NCI-H748 treated with DMSO at 0.1 percent for 48 hours (cell line): ENCODE data around the gene LCP2.

Experiments
- DNase-seq: peaks from one replicate; lab custom pipeline; 2025; lab: John Stamatoyannopoulos, UW

Gene LCP2

DNA sequence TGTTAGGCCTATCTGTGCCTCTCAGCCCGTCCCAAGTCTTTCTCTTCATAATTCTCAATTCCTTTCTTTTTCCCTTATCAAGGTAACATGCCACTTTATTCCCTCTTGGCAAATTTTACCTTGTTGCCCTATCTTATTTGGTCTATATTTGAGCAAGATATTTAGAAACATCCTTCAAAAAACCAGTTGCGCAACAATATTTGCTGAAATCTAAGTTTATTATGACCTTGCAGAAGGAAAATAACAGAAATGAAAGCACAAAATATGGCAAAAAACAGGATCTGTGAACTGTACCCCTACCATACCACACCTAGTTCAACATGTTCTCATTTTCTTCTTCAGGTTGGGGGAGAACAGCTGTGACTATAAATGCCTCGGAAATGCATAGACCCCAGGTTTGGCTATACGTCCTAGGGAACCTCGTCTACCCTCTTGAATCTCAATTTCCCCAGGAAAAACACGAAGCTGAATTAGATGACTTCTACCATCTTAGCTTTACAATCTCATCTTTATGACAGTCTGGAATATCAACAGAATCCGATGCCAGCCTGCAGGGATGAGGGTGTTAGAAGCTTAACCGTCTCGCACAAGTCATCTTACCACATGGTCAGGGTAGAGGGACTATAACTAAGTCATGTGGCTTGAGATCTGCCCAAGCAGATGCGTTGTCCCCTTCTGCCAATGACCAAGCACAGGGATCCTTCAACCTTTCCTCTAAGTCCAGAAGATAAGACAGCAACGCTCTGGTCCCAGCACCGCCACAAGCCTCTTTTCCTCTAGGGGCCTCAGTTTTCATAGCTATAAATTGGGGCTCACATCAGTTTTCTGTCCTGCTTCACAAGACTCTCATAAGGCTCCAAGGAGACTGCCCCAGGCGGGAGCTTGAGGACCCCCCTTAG, 1.3 kb downstream of the LCP2 start:
- no peak for DNase-seq

DNA sequence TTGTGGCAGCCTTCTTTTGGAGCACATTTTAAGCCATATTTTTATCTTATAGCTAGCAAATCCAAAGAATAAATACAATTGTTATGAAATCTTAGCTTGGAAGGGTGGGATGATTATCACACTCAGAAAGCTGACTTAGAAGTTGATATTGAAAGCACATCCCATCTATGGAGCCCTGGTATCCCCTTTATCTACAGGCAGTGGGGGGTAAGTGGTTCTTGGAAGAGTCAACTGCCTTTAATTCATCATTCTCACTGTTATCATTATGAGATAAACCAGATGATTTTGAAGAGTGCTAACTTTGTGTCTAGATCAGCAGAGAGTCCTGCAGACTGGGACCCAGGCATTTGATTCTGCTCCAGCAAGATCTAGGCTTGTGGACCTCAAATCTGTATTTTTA, 3.0 kb downstream of the LCP2 start:
- DNase-seq = no peak

DNA sequence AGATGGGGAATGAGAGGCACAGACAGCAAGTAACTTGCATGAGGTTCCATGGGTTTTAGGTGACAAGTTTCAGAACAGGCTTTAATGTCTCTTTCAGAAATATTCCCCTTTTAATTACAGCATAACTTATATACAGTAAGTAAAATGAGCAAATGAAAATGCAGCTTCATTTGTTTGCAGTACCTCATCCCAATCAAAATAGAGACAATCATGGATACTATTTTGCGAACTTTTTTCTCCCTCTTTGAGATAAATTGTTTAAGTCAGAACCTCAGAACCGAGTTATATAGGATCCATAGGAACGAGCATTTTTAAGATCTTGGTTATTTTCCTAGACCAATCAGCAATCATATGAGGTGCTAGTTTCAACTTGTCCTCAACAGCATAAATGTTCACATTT, 3.5 kb downstream of the LCP2 start:
- DNase-seq = no peak

DNA sequence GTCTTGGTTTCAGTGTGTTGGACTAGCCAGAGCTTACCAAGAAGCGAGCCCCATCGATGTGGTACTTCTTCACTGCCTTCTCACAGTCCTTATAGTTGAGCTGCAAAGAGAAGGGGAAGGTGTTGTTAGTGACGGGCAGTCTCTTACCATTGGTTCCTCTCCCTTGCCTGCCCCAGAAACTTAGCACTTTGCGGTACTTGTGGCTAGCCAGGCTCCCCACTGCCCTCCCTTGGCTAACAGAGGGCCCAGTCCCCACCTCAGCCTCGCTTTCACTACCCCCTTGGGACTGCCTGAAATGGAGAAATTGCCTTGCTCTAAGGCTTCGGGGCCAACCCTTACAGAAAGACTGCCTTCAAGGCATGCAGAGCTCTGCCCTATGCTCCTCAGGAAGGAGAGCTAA, 4.3 kb downstream of the LCP2 start:
- DNase-seq = no peak

DNA sequence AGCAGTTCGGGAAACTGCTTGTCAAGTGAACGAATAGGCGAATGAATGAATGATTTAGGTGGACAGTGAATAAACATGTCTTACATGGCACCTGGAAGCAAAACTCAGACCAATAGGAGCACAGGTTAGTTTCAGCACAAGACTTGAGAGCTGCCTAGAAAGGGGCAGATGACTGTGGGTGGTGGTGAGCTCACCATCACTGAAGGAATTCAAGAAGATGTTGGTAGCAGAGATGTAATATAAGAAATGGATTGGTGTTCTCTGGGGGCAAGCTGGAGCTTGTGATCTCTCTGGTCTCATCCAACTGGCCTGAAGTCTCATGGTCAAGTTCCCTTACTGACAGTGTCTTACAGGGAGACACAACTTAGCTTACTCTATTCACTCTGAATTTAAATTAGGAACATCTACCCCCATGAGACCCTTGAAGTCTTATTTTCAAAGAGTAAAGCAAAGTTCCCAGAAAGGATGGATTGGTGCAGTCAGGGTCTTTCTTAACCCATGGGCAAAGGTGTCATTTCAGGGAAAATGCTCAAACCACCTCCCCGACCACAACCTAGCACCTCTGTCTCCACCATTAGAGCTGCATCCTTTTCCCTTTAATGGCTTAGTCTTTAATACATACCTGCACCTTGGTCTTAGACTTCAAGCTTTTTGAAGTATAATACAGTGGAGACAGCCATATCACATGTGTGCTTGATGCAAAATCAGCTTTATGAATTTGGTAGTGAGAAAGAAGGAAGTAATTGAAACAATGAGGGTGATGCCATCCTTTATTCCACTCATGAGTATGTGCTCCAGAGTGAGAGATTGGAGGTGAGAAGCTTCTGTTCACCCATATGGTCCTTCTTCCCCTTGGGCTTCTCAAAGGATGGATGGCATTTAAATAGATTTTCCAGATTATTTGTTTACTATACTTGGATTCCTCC, 5.1 kb downstream of the LCP2 start:
- no peak for DNase-seq

DNA sequence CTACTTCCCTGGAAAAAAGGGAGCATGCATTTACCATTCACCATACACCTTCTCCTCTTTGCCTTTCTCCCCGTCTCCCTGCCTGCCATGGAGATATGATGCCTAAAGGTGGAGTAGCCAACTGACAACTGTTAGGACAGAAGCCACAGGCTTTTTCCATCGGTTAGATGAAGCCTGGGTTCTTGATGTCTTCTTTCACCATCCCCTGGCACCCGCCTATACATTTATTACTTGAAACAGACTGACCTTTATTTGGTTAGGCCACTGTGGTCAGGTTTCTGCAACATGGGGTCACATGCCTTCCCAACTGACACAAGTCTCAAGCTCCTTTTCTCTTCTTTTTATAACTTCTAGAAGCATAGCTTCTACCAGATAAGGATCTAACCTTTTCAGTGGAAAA, 7.1 kb downstream of the LCP2 start:
- no peak for DNase-seq

DNA sequence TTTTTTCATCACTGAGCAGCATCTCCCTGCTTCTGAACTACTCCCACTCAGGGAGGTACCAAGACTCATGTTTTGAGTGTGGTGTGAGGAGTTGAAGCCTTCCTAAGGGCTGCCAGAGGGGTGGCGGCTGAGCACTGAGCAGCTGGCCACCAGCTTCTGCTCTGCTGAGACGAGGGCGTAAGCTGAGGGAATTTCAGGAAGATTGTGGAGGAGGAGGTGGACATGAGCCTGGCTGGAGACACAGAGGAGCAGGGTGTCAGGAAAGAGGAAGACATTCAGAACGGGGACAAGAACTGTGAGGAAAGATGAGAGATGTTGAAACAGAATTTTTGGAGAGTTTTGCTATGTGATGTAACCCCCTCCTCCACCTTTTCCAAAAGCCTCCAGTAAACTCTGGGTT, 7.8 kb downstream of the LCP2 start:
- DNase-seq = no peak

DNA sequence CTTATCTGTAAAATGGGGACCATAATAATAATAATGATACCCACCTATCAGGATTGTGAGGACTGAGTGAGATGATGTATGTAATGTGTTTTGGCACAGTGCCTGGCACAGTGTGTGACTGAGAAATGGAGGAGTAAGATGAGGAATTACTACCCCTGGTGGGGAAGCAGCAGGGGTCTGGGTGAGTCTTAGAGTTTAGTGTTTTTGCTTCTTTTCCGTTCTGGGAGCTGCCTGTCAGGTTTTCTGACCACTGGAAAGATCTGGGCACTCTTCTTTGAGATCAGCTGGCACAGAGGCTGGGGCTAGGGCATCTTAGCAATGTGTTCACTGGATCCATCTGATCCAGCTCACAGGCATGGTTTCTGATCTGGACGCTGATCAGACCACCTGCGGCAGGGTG, 8.5 kb downstream of the LCP2 start:
- no peak for DNase-seq

DNA sequence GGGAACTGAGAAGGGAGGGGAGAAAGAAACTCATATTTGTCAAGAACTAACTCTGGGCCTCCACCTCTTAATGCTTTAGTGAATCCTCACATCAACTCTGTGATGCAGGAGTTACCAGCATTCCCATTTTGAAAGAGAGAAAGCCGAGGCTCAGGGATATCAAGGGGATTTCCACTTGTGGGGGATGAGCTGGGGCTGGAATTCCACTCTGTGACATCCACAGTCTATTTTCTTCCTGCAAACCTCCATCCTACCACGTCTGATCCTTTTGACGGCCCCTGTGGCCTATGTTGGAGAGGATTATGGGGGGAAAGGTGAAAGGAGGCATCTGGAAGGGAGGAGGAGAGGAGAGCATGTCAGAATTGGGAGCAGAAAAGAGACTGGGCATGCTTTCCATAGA, 9.0 kb downstream of the LCP2 start:
- DNase-seq = no peak

DNA sequence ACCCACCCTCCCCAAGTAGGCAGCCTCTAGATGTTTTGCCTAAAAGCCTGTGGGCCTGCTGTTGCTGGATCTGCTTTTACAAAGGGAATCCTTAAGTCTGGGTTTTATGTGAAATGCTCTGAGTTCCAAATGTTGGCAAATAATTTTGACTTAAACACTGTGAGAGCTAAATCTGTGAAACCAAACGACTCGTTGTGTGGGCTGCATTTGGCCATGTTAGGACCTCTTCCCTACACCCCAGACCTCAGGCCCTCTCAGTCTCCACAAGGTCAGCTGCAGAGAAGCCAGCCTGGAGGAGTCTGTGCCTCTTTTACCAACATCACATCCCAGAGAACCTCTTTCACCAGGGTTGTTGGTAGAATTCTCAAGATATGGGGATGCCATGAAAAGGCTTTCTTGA, 9.4 kb downstream of the LCP2 start:
- no peak for DNase-seq

DNA sequence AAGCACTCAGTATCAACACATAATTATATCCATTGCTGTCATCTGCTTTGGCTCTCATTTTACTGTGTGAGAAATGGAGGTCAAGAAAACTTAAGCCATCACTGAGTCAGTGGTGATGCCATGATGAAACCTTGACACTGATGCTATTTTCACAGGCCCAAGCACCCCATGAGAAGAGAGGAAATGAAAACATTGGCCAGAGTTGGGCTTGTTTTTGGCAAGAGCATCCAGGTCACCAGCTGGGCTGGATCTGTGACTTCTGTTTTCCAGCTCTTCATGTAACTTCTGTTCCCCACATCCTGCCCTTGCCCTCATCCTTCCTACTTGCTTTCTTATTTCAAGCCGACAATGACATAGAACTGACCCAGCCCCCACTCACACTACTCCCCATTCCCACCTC, 10.0 kb downstream of the LCP2 start:
- DNase-seq = no peak

DNA sequence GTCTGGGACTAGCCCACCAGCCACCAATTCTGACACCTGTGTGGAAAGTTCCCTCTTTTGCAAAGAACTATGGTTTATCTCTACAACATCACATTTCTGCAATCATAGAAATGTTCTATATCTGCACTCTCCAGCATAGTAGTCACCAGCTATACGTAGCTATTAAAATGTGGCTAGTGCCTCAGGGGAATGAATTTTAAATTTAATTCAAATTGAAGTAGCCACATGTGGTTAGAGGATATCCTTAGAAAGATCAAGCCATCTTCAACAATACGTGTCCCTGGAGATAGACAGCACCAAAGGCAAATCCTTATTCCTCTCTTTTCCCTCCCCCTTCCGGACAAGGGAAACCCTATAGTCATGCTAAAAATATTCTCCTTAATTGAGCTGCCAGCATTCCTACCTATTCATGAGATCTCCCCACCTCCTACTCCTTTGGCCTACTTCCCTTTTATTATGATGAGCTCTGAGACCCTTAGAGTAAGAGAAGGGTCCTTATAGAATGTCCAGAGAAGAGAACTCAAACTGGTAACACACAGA, 11.1 kb downstream of the LCP2 start:
- DNase-seq = no peak

DNA sequence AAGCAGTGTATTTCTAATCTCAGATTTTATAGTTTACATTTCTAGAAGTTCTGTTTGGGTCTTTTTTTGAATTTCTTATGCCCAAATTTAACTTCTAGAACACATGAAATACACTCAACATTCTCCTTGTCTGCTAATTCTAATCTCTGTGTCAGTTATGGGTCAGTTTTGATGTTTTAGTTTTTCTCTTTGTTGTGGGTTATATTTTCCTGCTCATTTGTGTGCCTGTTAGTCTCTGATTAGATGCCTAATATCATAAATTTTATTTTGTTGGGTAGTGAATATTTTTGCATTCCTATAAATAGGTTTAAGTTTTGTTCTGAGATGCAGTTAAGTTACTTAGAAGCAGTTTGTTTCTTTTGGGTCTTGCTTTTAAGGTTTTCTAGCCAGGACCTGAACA, 12.4 kb downstream of the LCP2 start:
- DNase-seq = no peak

DNA sequence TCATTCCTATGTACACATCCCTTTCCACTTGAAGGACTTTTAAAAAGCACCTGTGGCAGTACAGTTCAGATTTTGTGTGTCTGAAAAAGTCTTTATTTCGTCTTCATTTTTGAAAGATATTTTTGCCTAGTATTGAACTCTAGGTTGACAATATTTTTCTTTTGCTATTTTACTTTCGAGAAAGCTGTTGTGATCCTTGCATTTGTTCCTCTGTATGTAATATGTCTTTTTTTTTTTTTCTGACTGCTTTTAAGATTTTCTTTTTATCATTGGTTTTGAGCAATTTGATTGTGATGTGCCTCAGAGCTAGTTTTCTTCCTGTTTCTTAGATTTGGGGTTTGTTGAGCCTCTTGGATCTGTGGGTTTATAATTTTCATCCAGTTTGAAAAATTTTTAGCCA, 13.3 kb downstream of the LCP2 start:
- no peak for DNase-seq

DNA sequence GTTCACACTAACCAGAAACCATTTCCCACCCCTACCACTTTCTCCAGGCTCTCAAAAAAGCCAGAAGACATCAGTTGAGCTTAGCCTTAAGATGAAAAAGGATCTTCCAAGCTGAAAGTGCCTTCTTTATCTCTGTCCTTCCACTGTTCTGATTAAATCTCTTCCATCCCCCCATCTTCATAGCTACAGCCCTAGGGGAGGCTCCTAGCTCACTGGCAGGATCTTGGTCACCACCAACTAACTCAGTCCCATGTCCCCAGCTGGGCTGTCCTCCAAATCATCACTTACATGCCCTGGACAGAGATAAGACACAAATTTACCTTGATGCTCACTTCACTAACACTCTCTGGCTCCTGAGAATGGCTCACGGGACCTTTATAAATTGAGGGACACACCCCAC, 14.3 kb downstream of the LCP2 start:
- no peak for DNase-seq

DNA sequence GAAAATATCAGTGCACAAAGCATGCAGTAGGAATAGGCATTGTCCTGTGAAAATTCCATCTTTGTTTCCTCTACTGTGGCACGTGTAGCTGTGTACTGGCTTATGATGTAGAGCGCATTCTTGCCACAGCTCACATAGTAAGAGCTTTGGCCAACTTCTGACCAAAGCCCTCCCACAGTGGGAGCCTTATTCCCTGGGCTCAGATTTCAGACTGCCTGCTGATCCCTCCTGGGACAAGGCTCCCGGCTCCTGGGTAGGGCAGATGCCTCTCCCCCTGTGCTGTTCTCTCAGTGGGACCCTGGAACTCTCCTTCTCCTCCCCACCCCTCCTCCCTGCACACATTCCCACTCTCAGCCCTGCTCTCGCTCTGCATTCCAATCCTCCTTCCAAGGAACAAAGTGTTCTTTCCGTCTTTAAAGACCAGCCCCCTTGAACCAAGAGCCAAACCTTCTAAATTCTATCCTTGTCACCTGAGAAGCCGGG, 17.5 kb downstream of the LCP2 start:
- no peak for DNase-seq

DNA sequence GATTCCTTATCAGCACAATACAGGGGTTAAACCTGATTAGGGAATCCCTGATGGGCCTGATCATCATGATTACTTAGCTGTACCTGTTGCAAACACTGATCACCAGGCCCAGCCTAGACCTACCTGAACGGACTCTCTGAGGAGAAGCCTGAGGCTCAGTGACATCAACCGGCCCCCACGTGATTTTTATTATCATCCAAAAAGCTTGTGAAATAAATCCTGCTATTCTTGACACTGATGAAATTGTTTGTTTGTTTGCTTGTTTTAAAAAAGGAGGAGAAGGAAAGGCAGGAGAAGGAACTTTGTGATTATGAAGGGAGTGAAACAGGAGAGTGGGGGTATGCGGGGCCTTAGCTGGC, 18.1 kb downstream of the LCP2 start:
- no peak for DNase-seq

DNA sequence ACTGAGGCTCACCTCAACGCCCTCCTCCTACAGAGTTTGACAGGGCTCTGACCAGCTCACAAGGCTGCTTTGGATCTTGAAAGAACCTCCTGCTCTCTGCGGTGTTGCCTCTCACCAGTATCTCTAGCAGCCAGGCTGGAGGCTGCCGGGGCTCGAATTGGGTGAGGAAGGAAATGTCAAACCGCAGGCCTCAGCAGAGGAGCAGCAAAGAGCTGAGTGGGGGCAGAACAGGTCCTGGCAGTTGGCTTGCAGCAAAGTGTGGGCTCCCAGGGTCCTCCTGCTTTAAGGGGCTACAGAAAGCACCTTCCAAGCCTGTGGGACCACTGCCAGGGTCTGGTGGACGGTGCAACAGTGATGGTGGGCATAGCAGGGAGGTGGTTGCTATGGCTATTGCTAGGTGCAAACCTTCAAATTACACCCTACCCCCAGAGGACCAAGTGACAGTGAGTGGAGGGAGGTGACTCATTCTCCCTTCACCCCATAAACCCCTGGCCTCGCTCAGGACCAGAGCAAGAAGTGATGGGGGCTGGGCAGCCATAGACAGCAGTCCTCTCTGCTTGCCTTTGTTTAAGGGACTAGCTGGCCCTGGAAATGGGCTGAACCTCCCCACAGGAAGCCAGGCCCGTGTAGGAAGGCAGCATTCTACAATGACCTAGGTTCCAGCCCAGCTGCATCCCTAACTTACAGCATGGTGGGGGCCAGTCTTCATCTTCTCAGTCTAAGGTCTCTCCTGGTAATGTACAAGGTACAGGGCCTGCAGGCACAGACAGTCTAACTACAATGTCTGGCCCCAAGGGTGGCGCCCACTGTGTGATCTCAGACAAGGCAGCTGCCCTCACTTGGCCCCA, 18.7 kb downstream of the LCP2 start:
- no peak for DNase-seq

DNA sequence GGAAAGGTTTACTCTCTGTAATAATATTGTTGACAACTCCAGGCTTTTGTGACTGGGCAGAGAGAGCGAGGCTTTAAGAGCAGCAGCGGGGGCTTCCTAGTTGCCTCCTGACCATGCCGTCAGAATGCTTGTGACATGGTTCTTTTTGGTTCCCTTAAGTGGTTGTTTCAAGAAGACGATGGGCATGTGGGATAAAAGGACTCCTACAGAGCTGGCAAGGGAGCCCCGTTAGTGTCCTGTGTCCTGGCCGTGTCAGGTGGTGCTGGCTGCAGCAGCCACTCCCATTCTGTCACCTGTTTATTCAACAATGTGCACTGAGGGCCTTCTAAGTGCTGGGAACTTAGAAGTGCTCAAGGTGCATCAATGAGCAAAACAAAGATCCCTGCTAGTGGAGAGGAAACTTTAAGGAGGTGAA, 19.7 kb downstream of the LCP2 start:
- DNase-seq = no peak

DNA sequence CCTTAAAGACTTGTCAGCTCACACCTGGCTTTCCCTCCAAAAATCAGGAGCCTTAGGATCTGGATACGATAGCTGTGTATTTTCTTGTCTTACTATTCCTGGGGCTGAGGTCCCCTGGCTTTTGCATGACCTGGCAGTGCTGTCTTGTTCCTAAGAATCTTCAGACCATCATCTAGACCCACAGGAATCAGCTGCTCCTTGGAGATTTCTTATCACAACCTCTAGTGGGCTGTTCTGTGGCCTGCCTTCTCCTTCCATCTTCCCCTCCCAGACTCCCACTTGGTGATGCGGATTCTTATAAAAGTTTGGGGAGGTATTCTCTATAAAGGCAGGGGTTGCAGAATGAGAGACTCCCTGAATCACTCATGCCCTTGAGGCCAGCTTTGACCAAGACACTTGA, 21.4 kb downstream of the LCP2 start:
- no peak for DNase-seq

DNA sequence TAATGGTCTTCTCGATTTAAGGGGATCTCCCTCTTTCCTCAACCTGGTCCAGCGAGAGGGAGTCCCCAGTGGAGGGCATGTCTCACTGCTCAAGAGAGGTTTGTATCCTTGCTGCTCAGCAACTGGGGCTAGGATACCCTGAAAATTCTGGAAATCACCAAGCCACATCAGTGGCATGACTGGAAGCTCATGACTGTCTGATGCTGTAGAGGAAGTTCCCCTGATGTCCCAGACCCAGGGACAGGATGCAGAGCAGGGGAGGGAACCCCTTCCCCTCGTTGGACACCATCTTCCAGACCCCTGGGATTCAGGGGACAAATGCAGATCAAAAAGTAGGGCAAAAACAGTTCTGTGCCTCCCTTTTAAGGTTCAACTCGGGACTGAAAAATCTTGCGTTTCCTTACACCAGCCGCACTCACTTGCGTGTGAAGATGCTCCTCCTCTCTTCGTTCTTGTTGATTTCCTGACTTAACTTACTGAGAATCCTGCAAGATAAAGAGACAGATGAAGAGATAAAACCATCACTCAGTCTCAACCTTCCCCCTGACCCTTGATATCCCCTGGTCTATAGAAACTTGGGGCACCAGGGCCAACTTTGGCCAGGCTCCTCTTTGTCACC, 22.1 kb downstream of the LCP2 start:
- no peak for DNase-seq
